ENCODE data around the gene SPA17. TPM values are rescaled to one million over a fixed set of nuclear protein-coding genes. Genes with fewer than 3 reads are reported as not detected.

The SPA17 gene
- total RNA-seq, 1 experiment from 2014 or later, result 3.8 TPM

DNA sequence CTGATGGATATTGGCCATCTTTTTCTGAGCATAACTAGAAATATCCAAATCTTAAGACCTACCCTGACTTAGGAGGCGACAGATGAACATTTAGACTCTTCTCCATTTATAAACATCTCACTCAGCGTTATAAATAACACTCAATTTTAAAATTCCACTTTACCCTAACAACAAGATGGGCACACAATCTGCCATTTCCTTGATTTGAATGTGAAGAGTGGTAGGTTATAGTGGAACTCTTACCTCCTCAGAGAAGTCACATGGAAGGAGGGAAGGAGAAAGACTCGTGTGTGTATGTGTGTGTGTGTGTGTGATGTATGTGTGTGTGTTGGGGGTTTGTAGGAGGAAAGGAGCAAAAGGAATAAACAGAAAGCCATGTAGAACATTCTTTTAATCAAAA, 15.2 kb upstream of the SPA17 start:
- TF ChIP-seq ZNF121 (CRISPR knock-in tag; IDR thresholded peaks at IDR 0.05), result no peak
- TF ChIP-seq SP1 (CRISPR knock-in tag; conservative IDR thresholded peaks at IDR 0.05), result no peak
- TF ChIP-seq TEAD1 (CRISPR knock-in tag; IDR thresholded peaks at IDR 0.05), result no peak
- no peak for TF ChIP-seq GRHL2 (CRISPR knock-in tag; IDR thresholded peaks at IDR 0.05; ENCODE audit: insufficient replicate concordance, severe bottlenecking)
- TF ChIP-seq MYBL2 (CRISPR knock-in tag; IDR thresholded peaks at IDR 0.05), result no peak
- no peak for TF ChIP-seq ZNF138 (CRISPR knock-in tag; conservative IDR thresholded peaks at IDR 0.05)
- TF ChIP-seq ZBTB21 (CRISPR knock-in tag; IDR thresholded peaks at IDR 0.05; ENCODE audit: borderline replicate concordance), result no peak
- no peak for TF ChIP-seq FOXP1 (CRISPR knock-in tag; IDR thresholded peaks at IDR 0.05; ENCODE audit: borderline replicate concordance)
- TF ChIP-seq ZNF263 (CRISPR knock-in tag; IDR thresholded peaks at IDR 0.05; ENCODE audit: low read depth), result no peak
- no peak for TF ChIP-seq NR2C2 (CRISPR knock-in tag; IDR thresholded peaks at IDR 0.05)
- TF ChIP-seq, protein P1, sequence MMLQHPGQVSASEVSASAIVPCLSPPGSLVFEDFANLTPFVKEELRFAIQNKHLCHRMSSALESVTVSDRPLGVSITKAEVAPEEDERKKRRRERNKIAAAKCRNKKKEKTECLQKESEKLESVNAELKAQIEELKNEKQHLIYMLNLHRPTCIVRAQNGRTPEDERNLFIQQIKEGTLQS (CRISPR knock-in tag; conservative IDR thresholded peaks at IDR 0.05), result no peak
- DNase-seq (ENCODE audit: low spot score), result no peak
- no peak overlapping the region for H3K4me3 Mint-ChIP-seq
- ATAC-seq, result no peak
- H3K36me3 Mint-ChIP-seq, result no peaks in the 10 kb centered on the region
- peaks cover 20% of the 10 kb centered on the region for H3K4me1 Mint-ChIP-seq
- no peak overlapping the region for H3K27ac Mint-ChIP-seq
- POLR2A ChIA-PET, result no interaction called here
- H3K9me3 Mint-ChIP-seq, result no peaks in the 10 kb centered on the region
- H3K27me3 Mint-ChIP-seq (ENCODE audit: low read depth), result no peaks in the 10 kb centered on the region; the same call in 1 of the 2 replicates
- CTCF ChIA-PET, result interaction anchor here (2.3 kb wide), 1 partner anchor 11 kb away, joined by 10 read pairs; no protein-coding TSS in a partner anchor

DNA sequence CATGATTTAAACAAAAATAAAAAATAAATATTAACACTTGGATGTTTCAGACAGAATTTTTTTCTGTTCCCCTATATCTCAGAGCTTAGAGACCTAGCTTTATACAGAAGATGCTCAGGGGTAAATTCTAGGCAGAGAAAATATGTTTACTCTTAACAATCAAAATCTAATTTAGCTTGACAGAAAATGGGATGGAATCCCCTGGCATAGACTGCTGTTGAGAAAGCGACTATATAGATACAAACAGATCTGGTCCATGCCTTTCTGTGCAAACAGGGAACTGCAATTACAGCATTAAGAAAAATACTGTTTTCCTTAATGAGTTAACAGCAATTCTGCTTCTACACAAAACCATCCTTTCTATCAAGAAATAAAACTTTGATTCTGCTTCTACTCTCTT, 14.7 kb upstream of the SPA17 start:
- DNase-seq (ENCODE audit: low spot score) (no peak), ATAC-seq (no peak)
- H3K9me3 Mint-ChIP-seq, result no peaks in the 10 kb centered on the region
- H3K4me1 Mint-ChIP-seq, result peaks cover 20% of the 10 kb centered on the region
- POLR2A ChIA-PET, result no interaction called here
- CTCF ChIA-PET, result interaction anchor here (0.5 kb wide), 1 partner anchor 261 kb away, joined by 3 read pairs; no protein-coding TSS in a partner anchor
- H3K36me3 Mint-ChIP-seq, result no peaks in the 10 kb centered on the region
- no peak overlapping the region for H3K27ac Mint-ChIP-seq
- no peak overlapping the region for H3K4me3 Mint-ChIP-seq
- no peaks in the 10 kb centered on the region; the same call in 1 of the 2 replicates for H3K27me3 Mint-ChIP-seq (ENCODE audit: low read depth)
- TF ChIP-seq, protein P2, sequence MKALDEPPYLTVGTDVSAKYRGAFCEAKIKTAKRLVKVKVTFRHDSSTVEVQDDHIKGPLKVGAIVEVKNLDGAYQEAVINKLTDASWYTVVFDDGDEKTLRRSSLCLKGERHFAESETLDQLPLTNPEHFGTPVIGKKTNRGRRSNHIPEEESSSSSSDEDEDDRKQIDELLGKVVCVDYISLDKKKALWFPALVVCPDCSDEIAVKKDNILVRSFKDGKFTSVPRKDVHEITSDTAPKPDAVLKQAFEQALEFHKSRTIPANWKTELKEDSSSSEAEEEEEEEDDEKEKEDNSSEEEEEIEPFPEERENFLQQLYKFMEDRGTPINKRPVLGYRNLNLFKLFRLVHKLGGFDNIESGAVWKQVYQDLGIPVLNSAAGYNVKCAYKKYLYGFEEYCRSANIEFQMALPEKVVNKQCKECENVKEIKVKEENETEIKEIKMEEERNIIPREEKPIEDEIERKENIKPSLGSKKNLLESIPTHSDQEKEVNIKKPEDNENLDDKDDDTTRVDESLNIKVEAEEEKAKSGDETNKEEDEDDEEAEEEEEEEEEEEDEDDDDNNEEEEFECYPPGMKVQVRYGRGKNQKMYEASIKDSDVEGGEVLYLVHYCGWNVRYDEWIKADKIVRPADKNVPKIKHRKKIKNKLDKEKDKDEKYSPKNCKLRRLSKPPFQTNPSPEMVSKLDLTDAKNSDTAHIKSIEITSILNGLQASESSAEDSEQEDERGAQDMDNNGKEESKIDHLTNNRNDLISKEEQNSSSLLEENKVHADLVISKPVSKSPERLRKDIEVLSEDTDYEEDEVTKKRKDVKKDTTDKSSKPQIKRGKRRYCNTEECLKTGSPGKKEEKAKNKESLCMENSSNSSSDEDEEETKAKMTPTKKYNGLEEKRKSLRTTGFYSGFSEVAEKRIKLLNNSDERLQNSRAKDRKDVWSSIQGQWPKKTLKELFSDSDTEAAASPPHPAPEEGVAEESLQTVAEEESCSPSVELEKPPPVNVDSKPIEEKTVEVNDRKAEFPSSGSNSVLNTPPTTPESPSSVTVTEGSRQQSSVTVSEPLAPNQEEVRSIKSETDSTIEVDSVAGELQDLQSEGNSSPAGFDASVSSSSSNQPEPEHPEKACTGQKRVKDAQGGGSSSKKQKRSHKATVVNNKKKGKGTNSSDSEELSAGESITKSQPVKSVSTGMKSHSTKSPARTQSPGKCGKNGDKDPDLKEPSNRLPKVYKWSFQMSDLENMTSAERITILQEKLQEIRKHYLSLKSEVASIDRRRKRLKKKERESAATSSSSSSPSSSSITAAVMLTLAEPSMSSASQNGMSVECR (CRISPR knock-in tag; IDR thresholded peaks at IDR 0.05; ENCODE audit: borderline replicate concordance), result no peak
- no peak for TF ChIP-seq ZNF121 (CRISPR knock-in tag; IDR thresholded peaks at IDR 0.05)
- no peak for TF ChIP-seq KAT7 (CRISPR knock-in tag; IDR thresholded peaks at IDR 0.05; ENCODE audit: borderline replicate concordance)
- TF ChIP-seq TEAD4 (CRISPR knock-in tag; IDR thresholded peaks at IDR 0.05), result no peak
- TF ChIP-seq OVOL2 (CRISPR knock-in tag; IDR thresholded peaks at IDR 0.05; ENCODE audit: borderline replicate concordance), result no peak
- TF ChIP-seq JUN (CRISPR knock-in tag; IDR thresholded peaks at IDR 0.05), result no peak
- TF ChIP-seq, protein P3, sequence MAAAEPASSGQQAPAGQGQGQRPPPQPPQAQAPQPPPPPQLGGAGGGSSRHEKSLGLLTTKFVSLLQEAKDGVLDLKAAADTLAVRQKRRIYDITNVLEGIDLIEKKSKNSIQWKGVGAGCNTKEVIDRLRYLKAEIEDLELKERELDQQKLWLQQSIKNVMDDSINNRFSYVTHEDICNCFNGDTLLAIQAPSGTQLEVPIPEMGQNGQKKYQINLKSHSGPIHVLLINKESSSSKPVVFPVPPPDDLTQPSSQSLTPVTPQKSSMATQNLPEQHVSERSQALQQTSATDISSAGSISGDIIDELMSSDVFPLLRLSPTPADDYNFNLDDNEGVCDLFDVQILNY (CRISPR knock-in tag; IDR thresholded peaks at IDR 0.05), result no peak
- TF ChIP-seq ZNF671 (CRISPR knock-in tag; IDR thresholded peaks at IDR 0.05), result no peak
- no peak for TF ChIP-seq ZBTB21 (CRISPR knock-in tag; IDR thresholded peaks at IDR 0.05; ENCODE audit: borderline replicate concordance)
- TF ChIP-seq FOXP1 (CRISPR knock-in tag; IDR thresholded peaks at IDR 0.05; ENCODE audit: borderline replicate concordance), result no peak
- no peak for TF ChIP-seq NR1H2 (CRISPR knock-in tag; IDR thresholded peaks at IDR 0.05)
- TF ChIP-seq NFE2L1 (CRISPR knock-in tag; IDR thresholded peaks at IDR 0.05), result no peak
- TF ChIP-seq ZNF138 (CRISPR knock-in tag; conservative IDR thresholded peaks at IDR 0.05), result no peak

All from WTC11 (cell line).